Measurements from ENCODE around the gene PTH2.

PTH2 gene

GRCh38 chr19:49425178-49425577 is 1.9 kb upstream of the PTH2 start, which contains the start of gene GFY:
Gene GFY (plus strand): TSS chr19:49425388. CDS start chr19:49426431, 1,043 bp downstream.
- no peak within 1 kb of the TSS for H3K4me3 ChIP-seq (ENCODE audit: low read depth, low read length)
- TF ChIP-seq, protein P1, sequence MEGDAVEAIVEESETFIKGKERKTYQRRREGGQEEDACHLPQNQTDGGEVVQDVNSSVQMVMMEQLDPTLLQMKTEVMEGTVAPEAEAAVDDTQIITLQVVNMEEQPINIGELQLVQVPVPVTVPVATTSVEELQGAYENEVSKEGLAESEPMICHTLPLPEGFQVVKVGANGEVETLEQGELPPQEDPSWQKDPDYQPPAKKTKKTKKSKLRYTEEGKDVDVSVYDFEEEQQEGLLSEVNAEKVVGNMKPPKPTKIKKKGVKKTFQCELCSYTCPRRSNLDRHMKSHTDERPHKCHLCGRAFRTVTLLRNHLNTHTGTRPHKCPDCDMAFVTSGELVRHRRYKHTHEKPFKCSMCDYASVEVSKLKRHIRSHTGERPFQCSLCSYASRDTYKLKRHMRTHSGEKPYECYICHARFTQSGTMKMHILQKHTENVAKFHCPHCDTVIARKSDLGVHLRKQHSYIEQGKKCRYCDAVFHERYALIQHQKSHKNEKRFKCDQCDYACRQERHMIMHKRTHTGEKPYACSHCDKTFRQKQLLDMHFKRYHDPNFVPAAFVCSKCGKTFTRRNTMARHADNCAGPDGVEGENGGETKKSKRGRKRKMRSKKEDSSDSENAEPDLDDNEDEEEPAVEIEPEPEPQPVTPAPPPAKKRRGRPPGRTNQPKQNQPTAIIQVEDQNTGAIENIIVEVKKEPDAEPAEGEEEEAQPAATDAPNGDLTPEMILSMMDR (IDR thresholded peaks at IDR 0.05; ENCODE audit: borderline replicate concordance, insufficient read depth, low read depth, low read length): no peak

GRCh38 chr19:49423985-49424303 is 703 bp upstream of the PTH2 start:
- no peak overlapping the region for H3K4me3 ChIP-seq (ENCODE audit: low read depth, low read length)

GRCh38 chr19:49422407-49423070 is 702 bp downstream of the PTH2 start:
- H3K4me3 ChIP-seq (ENCODE audit: low read depth, low read length): no peak overlapping the region
- TF ChIP-seq, protein P1 (IDR thresholded peaks at IDR 0.05; ENCODE audit: borderline replicate concordance, insufficient read depth, low read depth, low read length): peak; percentile 66

More at GRCh38 chr19:49423985-49424303, 703 bp upstream of the PTH2 start:
- TF ChIP-seq, protein P1 (IDR thresholded peaks at IDR 0.05; ENCODE audit: borderline replicate concordance, insufficient read depth, low read depth, low read length): no peak

- TF ChIP-seq, protein P1 (IDR thresholded peaks at IDR 0.05; ENCODE audit: borderline replicate concordance, insufficient read depth, low read depth, low read length): no peak
- H3K4me3 ChIP-seq (ENCODE audit: low read depth, low read length): no peak overlapping the region
Observed at GRCh38 chr19:49421878-49422202, 1.4 kb downstream of the PTH2 start.

DNA sequence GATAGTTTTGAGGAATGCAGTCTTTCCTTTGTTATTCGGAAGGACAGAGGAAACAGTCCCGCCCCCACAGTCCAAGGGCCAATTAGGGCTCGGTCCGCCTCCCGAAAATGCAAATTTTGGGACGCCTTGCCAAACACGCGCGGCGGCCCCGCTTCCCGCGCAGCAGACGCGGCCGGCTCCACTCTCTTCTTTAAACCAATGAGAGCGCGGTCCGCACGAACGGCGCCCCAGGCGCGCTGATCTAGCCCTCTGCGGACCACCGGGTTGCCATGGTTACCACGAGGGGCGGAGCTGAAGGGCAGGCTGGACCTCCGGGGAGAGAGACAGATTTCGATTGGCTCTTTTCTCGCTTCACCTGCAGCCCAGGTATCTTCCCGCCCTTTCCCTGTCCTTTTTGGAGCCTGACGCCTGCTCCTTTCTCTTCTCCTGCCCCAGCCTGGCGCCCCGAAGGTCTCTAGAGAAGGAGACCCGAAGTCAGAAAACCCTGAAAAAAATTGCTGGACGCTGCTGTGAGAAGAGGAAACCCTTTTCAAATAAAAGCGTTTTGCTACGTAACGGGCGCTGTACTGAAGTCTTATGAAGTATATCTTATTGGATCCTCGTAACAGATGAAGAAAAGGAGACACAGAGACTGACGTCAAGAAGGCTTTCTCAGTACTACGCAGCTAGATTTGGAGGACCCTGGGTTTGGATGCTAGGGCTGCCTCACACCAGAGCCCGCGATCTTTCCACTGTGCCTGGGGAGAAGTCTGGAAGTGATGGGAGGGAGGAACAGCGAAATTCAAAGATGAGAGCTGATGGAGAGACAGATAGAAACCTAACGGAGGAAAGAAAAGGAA is 2.0 kb downstream of the PTH2 start:
- no peak overlapping the region for H3K4me3 ChIP-seq (ENCODE audit: low read depth, low read length)
- TF ChIP-seq, protein P1 (IDR thresholded peaks at IDR 0.05; ENCODE audit: borderline replicate concordance, insufficient read depth, low read depth, low read length): no peak

- no peak overlapping the region for H3K4me3 ChIP-seq (ENCODE audit: low read depth, low read length)
Observed at GRCh38 chr19:49420227-49420626, 3.0 kb downstream of the PTH2 start.

More at GRCh38 chr19:49420227-49420626, 3.0 kb downstream of the PTH2 start:
- TF ChIP-seq, protein P1 (IDR thresholded peaks at IDR 0.05; ENCODE audit: borderline replicate concordance, insufficient read depth, low read depth, low read length): no peak

Measured in GM12875 (cell line).